ENCODE results near the gene PAPPA2. TPM values are rescaled to one million over a fixed set of nuclear protein-coding genes. Genes with fewer than 3 reads are reported as not detected.

PAPPA2 gene
- total and polyA plus RNA-seq, 9 of the 15 experiments (the other 6 are each of a cell fraction or from before 2014, with no cell fraction given): 0.01 to 0.15 (median 0.05) TPM; not detected in 2

- TF ChIP-seq ZNF583 (CRISPR knock-in tag; IDR thresholded peaks at IDR 0.05): no peak
- peak; percentile 96 for TF ChIP-seq HMBOX1 (IDR thresholded peaks at IDR 0.05)
- TF ChIP-seq ARID2 (IDR thresholded peaks at IDR 0.05): no peak
- TF ChIP-seq HDAC1 (IDR thresholded peaks at IDR 0.05): 0 out of 4 replicates have a peak, but pooled peaks of 1 of the 2 experiments have one; percentile 16
- TF ChIP-seq ZNF280B (CRISPR knock-in tag; IDR thresholded peaks at IDR 0.05): no peak
- no peak for TF ChIP-seq BMI1 (IDR thresholded peaks at IDR 0.05; ENCODE audit: low read length)
- TF ChIP-seq TCF3 (CRISPR knock-in tag; IDR thresholded peaks at IDR 0.05): peak; percentile 52
- no peak for TF ChIP-seq MEF2D (tag; conservative IDR thresholded peaks at IDR 0.05; ENCODE audit: low read depth)
- TF ChIP-seq ZNF277 (CRISPR knock-in tag; IDR thresholded peaks at IDR 0.05; ENCODE audit: borderline replicate concordance): no peak
- no peak for TF ChIP-seq MXI1 (IDR thresholded peaks at IDR 0.05; ENCODE audit: low read depth, low read length)
- no peak for TF ChIP-seq MIER1 (IDR thresholded peaks at IDR 0.05; ENCODE audit: low read depth)
- no peak for TF ChIP-seq PHF8 (IDR thresholded peaks at IDR 0.05; ENCODE audit: borderline replicate concordance, low read length)
- TF ChIP-seq HMGXB4 (CRISPR knock-in tag; IDR thresholded peaks at IDR 0.05): no peak
- TF ChIP-seq ZNF584 (CRISPR knock-in tag; IDR thresholded peaks at IDR 0.05; ENCODE audit: low read depth): no peak
- TF ChIP-seq HDAC8 (tag; IDR thresholded peaks at IDR 0.05): no peak
- TF ChIP-seq USF1 (CRISPR knock-in tag; IDR thresholded peaks at IDR 0.05): peak; percentile 56
- no peak for TF ChIP-seq PTRF (tag; IDR thresholded peaks at IDR 0.05)
- TF ChIP-seq SMC3 (conservative IDR thresholded peaks at IDR 0.05; ENCODE audit: insufficient read depth, low read depth, low read length): no peak
- TF ChIP-seq PPARD (CRISPR knock-in tag; IDR thresholded peaks at IDR 0.05): no peak
- no peak for TF ChIP-seq SREBF1 (IDR thresholded peaks at IDR 0.05; ENCODE audit: borderline replicate concordance, low read depth, low read length)
- no peak for TF ChIP-seq MBD1 (CRISPR knock-in tag; IDR thresholded peaks at IDR 0.05)
- TF ChIP-seq MYNN (IDR thresholded peaks at IDR 0.05): no peak
- TF ChIP-seq MYNN (CRISPR knock-in tag; IDR thresholded peaks at IDR 0.05): no peak
These were observed 390.5 kb downstream of the PAPPA2 start (continued) for GRCh38 chr1:176853503-176853902.
